Activated CD8-positive, alpha-beta memory T cell treated with anti-CD3 and anti-CD28 coated beads, Interleukin-2, amount 50 U/mL, for 48 hours (primary cell): ENCODE measurements around the gene LDLRAD2.
"Not testable (repeated sequence)": the region's sequence is repeated elsewhere in the genome, so short reads cannot be mapped to it uniquely, and the experiment has no call there.

Source experiments
- DNase-seq: peaks from one replicate; pipeline ENCODE4 v3.0.0-alpha.2; 2020

LDLRAD2 gene

GRCh38 chr1:21824926-21825325 is 12.9 kb downstream of the LDLRAD2 start:
- DNase-seq = no peak

GRCh38 chr1:21825393-21825792 is 13.3 kb downstream of the LDLRAD2 start:
- DNase-seq = no peak

- not testable (repeated sequence) for DNase-seq
Measured at GRCh38 chr1:21826694-21827093, 14.6 kb downstream of the LDLRAD2 start.

- no peak for DNase-seq
Measured at GRCh38 chr1:21827141-21827679, 15.1 kb downstream of the LDLRAD2 start.

GRCh38 chr1:21828075-21828474 is 16.0 kb downstream of the LDLRAD2 start:
- DNase-seq = no peak

- no peak for DNase-seq
Measured at GRCh38 chr1:21828506-21829210, 16.6 kb downstream of the LDLRAD2 start.

- no peak for DNase-seq
Measured at GRCh38 chr1:21829294-21829693, 17.2 kb downstream of the LDLRAD2 start.

GRCh38 chr1:21830792-21831453 is 18.9 kb downstream of the LDLRAD2 start:
- no peak for DNase-seq

- no peak for DNase-seq
Measured at GRCh38 chr1:21831454-21831970, 19.4 kb downstream of the LDLRAD2 start.

GRCh38 chr1:21833392-21833976 is 21.4 kb downstream of the LDLRAD2 start:
- no peak for DNase-seq

- no peak for DNase-seq
Measured at GRCh38 chr1:21834094-21834493, 22.0 kb downstream of the LDLRAD2 start.

- no peak for DNase-seq
Measured at GRCh38 chr1:21834666-21835065, 22.6 kb downstream of the LDLRAD2 start.

GRCh38 chr1:21836010-21836409 is 23.9 kb downstream of the LDLRAD2 start:
- DNase-seq = no peak

- no peak for DNase-seq
Measured at GRCh38 chr1:21836729-21837128, 24.7 kb downstream of the LDLRAD2 start.

GRCh38 chr1:21837476-21837875 is 25.4 kb downstream of the LDLRAD2 start:
- no peak for DNase-seq

- DNase-seq = no peak
Measured at GRCh38 chr1:21838359-21839157, 26.5 kb downstream of the LDLRAD2 start.

- no peak for DNase-seq
Measured at GRCh38 chr1:21839337-21840037, 27.4 kb downstream of the LDLRAD2 start.

- DNase-seq = no peak
Measured at GRCh38 chr1:21840981-21841380, 28.9 kb downstream of the LDLRAD2 start.

- no peak for DNase-seq
Measured at GRCh38 chr1:21841852-21842466, 29.9 kb downstream of the LDLRAD2 start.

GRCh38 chr1:21842606-21843162 is 30.6 kb downstream of the LDLRAD2 start:
- DNase-seq = no peak

- no peak for DNase-seq
Measured at GRCh38 chr1:21843208-21843607, 31.1 kb downstream of the LDLRAD2 start.
